Stomach (tissue), 9 donors: Measurements from ENCODE around the gene MND1. TPM values are rescaled to one million over a fixed set of nuclear protein-coding genes. Genes with fewer than 3 reads are reported as not detected.

ENCODE experiments used
- DNase-seq, 2 donors: peaks; one replicate each; pipeline versions ENCODE4 v3.0.0 to v3.0.0-alpha.2; 2013 to 2019
- H3K27ac ChIP-seq, 5 donors: fragments of 200-600 bp in 4 of 5; sonication (generic) in 4 of 5; one replicate each; pipeline ENCODE4 v1.5.1; 2013 to 2019; ENCODE audit warnings: mild to moderate bottlenecking in 1 of 5, moderate library complexity in 1 of 5
- H3K27me3 ChIP-seq, 3 donors: fragments of 200-600 bp; sonication (generic); one replicate each; pipeline ENCODE4 v1.5.1; 2017 to 2019; ENCODE audit warnings: mixed run types in 1 of 3
- H3K36me3 ChIP-seq, 4 donors: fragments of 200-600 bp; sonication (generic); 1 replicate in 3 of 4; 2 replicates in 1 of 4; pipeline ENCODE4 v1.5.1; 2016 to 2019
- H3K4me1 ChIP-seq, 4 donors: fragments of 200-600 bp; sonication (generic); one replicate each; pipeline ENCODE4 v1.5.1; 2016 to 2019
- H3K4me3 ChIP-seq, 4 donors: fragments of 200-600 bp; sonication (generic) in 3 of 4; one replicate each; pipeline ENCODE4 v1.5.1; 2016 to 2019; ENCODE audit warnings: mild to moderate bottlenecking in 1 of 4
- H3K9me3 ChIP-seq, 4 donors: fragments of 200-600 bp; sonication (generic); one replicate each; pipeline ENCODE4 v1.5.1; 2016 to 2019
- EP300 ChIP-seq: sonication (generic); formaldehyde crosslinking; IDR thresholded peaks from one replicate; pipeline ENCODE4 v1.6.1; 2017; ENCODE audit warnings: antibody characterized with exemption
- POLR2A ChIP-seq, 4 donors: fragments of 450-650 bp; IDR thresholded peaks; one replicate each; pipeline ENCODE4 v1.6.1; 2016; ENCODE audit warnings: antibody characterized with exemption in 4 of 4, control low read depth in 2 of 4, mild to moderate bottlenecking in 1 of 4, moderate library complexity in 1 of 4
- POLR2AphosphoS5 ChIP-seq, 3 donors: sonication (generic); formaldehyde crosslinking; IDR thresholded peaks; one replicate each; pipeline ENCODE4 v1.6.1; 2016; ENCODE audit warnings: antibody characterized with exemption in 3 of 3
- WGBS, 5 donors: extraction: QIAGEN DNeasy Blood & Tissue Kit in 3 of 5; methylation state at CpG; one replicate each; pipeline versions ENCODE4 v1.1.5 to v1.1.7; 2013 to 2018; 5-methylcytosine and 5-hydroxymethylcytosine counted together
- intact Hi-C: fragments of 100-400 bp; cut with DNase I; formaldehyde crosslinking; loops from one replicate; pipeline ENCODE4 v1.15.1; 2023; ENCODE audit warnings: low total_unique reads
- polyA plus RNA-seq, 3 donors: library from polyadenylated mRNA; stranded (reverse); fragments of 200-250 nt; gene quantifications; one replicate each; pipeline ENCODE4 v1.2.3, GENCODE V29; 2013
- total RNA-seq, 5 donors: library from RNA; depleted of rRNA; stranded (reverse); fragments of >200 nt; gene quantifications; one replicate each; pipeline versions ENCODE4 v1.1.0 to v1.2.3, GENCODE V29; 2014 to 2016
- TF ChIP-seq, protein P1 (sequence below), 7 experiments: fragments of 450-650 bp in 4 of 7; fragments of 200-600 bp in 3 of 7; sonication (generic) in 3 of 7; IDR thresholded peaks; one replicate each; pipeline ENCODE4 v1.5.1; 2016 to 2019; ENCODE audit warnings: antibody characterized with exemption in 7 of 7, control low read depth in 2 of 7, mild to moderate bottlenecking in 1 of 7
- donor health status: healthy with polysubstance abuse.
- donor health status: Bipolar disorder and iron deficiency.
- donor health status: healthy.

MND1 gene
- total and polyA plus RNA-seq, 8 donors: 1.1 to 5.9 (median 4.4) TPM; not detected in 3

DNA sequence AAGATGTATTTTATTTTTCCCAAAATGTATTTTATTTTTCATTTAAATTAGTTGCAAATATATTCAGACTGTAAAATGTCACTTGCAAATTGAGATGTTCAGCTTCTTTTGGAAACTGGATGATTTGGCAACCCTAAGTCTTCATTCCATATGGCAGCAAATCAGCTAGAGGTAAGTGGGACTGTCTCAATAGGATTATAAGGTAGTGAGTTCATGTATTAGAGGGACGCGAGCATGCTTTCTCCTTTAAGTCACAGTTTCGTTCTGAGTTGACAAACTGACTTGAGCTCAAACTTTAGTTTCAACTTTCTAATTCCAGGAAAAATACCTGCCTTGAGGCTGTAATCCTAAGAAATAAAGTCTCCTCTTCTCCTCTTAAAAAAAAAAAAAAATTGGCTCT is 77.5 kb downstream of the MND1 start:
- Histone ChIP-seq H3K27ac (no peak overlapping the region), H3K4me3 (no peak overlapping the region), H3K36me3 (no peaks in the 10 kb centered on the region), H3K27me3 (no peaks in the 10 kb centered on the region), H3K9me3 (no peaks in the 10 kb centered on the region), H3K4me1 (no peaks in the 10 kb centered on the region)
- WGBS, 5 donors: 76 to 96% (median 90%) methylated on average over 3 of the region's 3 CpGs
- intact Hi-C loops: no loop called here
- TF ChIP-seq, protein P1, sequence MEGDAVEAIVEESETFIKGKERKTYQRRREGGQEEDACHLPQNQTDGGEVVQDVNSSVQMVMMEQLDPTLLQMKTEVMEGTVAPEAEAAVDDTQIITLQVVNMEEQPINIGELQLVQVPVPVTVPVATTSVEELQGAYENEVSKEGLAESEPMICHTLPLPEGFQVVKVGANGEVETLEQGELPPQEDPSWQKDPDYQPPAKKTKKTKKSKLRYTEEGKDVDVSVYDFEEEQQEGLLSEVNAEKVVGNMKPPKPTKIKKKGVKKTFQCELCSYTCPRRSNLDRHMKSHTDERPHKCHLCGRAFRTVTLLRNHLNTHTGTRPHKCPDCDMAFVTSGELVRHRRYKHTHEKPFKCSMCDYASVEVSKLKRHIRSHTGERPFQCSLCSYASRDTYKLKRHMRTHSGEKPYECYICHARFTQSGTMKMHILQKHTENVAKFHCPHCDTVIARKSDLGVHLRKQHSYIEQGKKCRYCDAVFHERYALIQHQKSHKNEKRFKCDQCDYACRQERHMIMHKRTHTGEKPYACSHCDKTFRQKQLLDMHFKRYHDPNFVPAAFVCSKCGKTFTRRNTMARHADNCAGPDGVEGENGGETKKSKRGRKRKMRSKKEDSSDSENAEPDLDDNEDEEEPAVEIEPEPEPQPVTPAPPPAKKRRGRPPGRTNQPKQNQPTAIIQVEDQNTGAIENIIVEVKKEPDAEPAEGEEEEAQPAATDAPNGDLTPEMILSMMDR (IDR thresholded peaks at IDR 0.05): no peak
- no peak for DNase-seq

DNA sequence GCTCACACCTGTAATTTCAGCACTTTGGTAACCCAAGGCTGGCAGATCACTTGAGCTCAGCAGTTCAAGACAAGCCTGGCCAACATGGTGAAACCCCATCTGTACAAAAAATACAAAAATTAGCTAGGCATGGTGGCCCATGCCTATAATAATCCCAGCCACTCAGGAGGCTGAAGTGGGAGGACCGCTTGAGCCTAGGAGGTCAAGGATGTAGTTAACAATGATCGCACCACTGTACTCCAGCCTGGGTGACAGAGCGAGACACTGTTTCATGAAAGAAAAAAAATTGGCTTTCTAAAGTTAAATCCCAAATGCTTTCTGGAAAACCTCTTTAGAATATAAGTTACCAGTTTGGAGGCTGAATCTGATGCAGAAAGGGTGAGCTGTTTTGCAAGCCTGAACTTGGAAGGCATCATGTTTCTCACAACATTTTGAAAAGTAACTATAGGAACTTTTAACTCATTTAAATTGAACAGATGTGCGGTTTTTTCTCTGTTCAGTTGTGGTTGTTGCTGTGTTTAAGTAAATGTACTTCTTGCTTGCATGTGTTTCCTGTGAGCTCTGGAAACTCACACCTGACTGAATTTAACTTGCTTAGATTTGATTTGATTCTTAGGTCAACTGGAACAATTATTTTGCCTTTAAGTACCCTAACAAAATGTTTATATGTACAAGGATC is 81.9 kb downstream of the MND1 start:
- 82 to 91% (median 90%) methylated on average over 4 of the region's 4 CpGs for WGBS, 5 donors
- intact Hi-C loops: no loop called here
- TF ChIP-seq, protein P1 (IDR thresholded peaks at IDR 0.05): no peak
- TF ChIP-seq POLR2AphosphoS5 (IDR thresholded peaks at IDR 0.05) (no peak), EP300 (no peak), POLR2A (IDR thresholded peaks at IDR 0.05) (no peak)
- Histone ChIP-seq H3K27me3 (no peaks in the 10 kb centered on the region), H3K27ac (no peak overlapping the region), H3K4me3 (no peak overlapping the region), H3K4me1 (peaks cover 0 to 14% (median 2%) of the 10 kb centered on the region in 4 donors), H3K36me3 (no peaks in the 10 kb centered on the region), H3K9me3 (no peaks in the 10 kb centered on the region)
- DNase-seq: peak in 1 of 2 donors; percentile 44

DNA sequence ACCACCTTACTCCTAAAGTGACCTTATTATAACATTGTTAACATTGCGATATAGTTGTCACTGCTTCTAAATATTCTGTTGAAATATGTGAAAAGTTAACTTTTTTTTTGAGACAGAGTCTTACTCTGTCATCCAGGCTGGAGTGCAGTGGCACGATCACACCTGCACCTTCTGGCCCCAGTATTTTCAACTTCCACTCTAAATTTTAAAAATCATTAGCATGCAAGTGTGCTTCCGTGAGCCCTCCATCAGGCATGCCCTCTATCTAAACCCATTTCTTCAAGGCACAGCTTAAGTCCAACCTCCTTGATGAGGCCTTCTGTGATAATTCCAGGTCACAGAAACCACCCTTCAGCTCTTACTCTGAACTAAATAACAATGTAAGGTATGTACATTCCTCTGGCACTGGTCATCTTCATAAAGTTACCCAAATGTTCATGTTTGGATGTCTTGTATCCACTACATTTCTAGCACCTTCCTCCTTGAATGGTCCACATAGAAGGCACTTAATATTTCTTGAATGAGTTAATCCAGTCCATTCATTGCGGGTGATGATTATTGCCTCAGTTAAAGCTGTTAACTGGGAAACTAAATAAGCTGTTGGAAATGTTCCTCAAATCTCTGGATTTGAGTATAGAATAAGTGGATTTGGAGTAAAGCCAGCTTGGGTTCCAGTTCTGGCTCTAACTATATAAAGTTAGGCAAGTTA is 83.0 kb downstream of the MND1 start:
- no peaks in the 10 kb centered on the region for H3K27me3 ChIP-seq
- DNase-seq: no peak
- intact Hi-C loops: no loop called here
- H3K4me1 ChIP-seq: peaks cover 0 to 14% (median 2%) of the 10 kb centered on the region in 4 donors
- TF ChIP-seq, protein P1 (IDR thresholded peaks at IDR 0.05): no peak
- TF ChIP-seq EP300 (no peak), POLR2AphosphoS5 (IDR thresholded peaks at IDR 0.05) (no peak), POLR2A (IDR thresholded peaks at IDR 0.05) (no peak)
- 90 to 97% (median 93%) methylated on average over 4 of the region's 4 CpGs for WGBS, 5 donors
- no peak overlapping the region for H3K4me3 ChIP-seq
- H3K9me3 ChIP-seq: no peaks in the 10 kb centered on the region
- no peaks in the 10 kb centered on the region for H3K36me3 ChIP-seq
- H3K27ac ChIP-seq: no peak overlapping the region

DNA sequence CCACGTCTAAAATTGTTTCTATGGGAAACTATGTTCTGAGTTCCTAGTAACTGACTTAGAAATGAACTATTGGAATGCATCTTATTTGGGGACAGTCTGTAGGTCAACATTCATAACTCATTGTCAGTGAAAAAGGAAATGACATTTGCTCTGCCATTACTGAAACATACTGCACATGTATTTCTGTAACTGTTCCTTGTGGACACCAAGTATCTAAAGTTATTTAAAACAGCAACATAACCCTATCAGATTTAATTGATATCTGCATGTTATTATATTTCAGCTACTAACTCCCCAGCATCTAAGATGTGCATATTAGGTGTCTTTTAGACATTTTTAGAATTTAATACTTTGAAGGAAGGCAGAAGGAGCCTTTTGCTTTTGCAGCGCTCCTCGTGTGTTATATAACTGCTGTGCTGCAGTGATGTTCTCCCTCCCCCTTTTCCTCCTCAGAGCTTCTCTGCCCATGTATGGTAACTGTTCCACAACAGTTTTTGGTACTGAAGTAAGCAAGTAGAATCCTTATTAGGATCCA is 84.5 kb downstream of the MND1 start:
- no peak for TF ChIP-seq POLR2AphosphoS5 (IDR thresholded peaks at IDR 0.05)
- TF ChIP-seq EP300: no peak
- no peak for TF ChIP-seq POLR2A (IDR thresholded peaks at IDR 0.05)
- TF ChIP-seq, protein P1 (IDR thresholded peaks at IDR 0.05): no peak

More for the DNA sequence above, 84.5 kb downstream of the MND1 start:
- 45 to 63% (median 59%) methylated on average over 3 of the region's 3 CpGs for WGBS, 5 donors
- peak in 1 of 2 donors; percentile 70 for DNase-seq
- no peaks in the 10 kb centered on the region for H3K27me3 ChIP-seq
- H3K9me3 ChIP-seq: no peaks in the 10 kb centered on the region
- no peaks in the 10 kb centered on the region for H3K36me3 ChIP-seq
- intact Hi-C loops: no loop called here
- H3K4me1 ChIP-seq: peaks cover 6 to 19% (median 11%) of the 10 kb centered on the region in 4 donors
- H3K4me3 ChIP-seq: no peak overlapping the region
- H3K27ac ChIP-seq: peak overlapping the region in 2 of 5 donors; percentile 14 to 61
